Putamen (tissue), 1 donor: Measurements from ENCODE around the gene DOCK2.

Experiments
- DNase-seq: peaks from one replicate; pipeline ENCODE4 v3.0.0-alpha.2; 2016; ENCODE audit warnings: low spot score

The DOCK2 gene

GRCh38 chr5:170097934-170098333, 460.9 kb downstream of the DOCK2 start:
- peak; percentile 3 for DNase-seq

GRCh38 chr5:170100066-170100943, 463.2 kb downstream of the DOCK2 start:
- peak; percentile 68 for DNase-seq

- no peak for DNase-seq
Measured at GRCh38 chr5:170103447-170103846, 466.4 kb downstream of the DOCK2 start.

GRCh38 chr5:170104299-170104698, 467.2 kb downstream of the DOCK2 start:
- no peak for DNase-seq

- no peak for DNase-seq
Measured at GRCh38 chr5:170104710-170105109, 467.6 kb downstream of the DOCK2 start.

GRCh38 chr5:170105642-170106611, 468.9 kb downstream of the DOCK2 start, which contains the start of gene FOXI1:
FOXI1 (plus strand) TSS chr5:170105897; CDS start chr5:170105958, 61 bp downstream.
- no peak for DNase-seq

GRCh38 chr5:170107674-170108073, 470.6 kb downstream of the DOCK2 start:
- no peak for DNase-seq

GRCh38 chr5:170108266-170108785, 471.3 kb downstream of the DOCK2 start:
- DNase-seq: no peak

GRCh38 chr5:170109059-170110031, 472.3 kb downstream of the DOCK2 start:
- DNase-seq: no peak

- no peak for DNase-seq
Measured at GRCh38 chr5:170110403-170111087, 473.5 kb downstream of the DOCK2 start.

- no peak for DNase-seq
Measured at GRCh38 chr5:170111088-170111785, 474.2 kb downstream of the DOCK2 start.

- no peak for DNase-seq
Measured at GRCh38 chr5:170112876-170113521, 475.9 kb downstream of the DOCK2 start.

GRCh38 chr5:170113522-170113900, 476.4 kb downstream of the DOCK2 start:
- no peak for DNase-seq

GRCh38 chr5:170114271-170114670, 477.2 kb downstream of the DOCK2 start:
- no peak for DNase-seq

- no peak for DNase-seq
Measured at GRCh38 chr5:170115925-170116324, 478.9 kb downstream of the DOCK2 start.

- DNase-seq: no peak
Measured at GRCh38 chr5:170117736-170118135, 480.7 kb downstream of the DOCK2 start.

GRCh38 chr5:170120576-170120975, 483.5 kb downstream of the DOCK2 start:
- no peak for DNase-seq

GRCh38 chr5:170121321-170121720, 484.2 kb downstream of the DOCK2 start:
- no peak for DNase-seq

GRCh38 chr5:170126061-170126460, 489.0 kb downstream of the DOCK2 start:
- no peak for DNase-seq
